Neuronal stem cell (in vitro differentiated cells): ENCODE measurements around the gene OLFML2A.

Experiments used
- DNase-seq: peaks from one replicate; pipeline ENCODE4 v3.0.0-alpha.2; 2013; ENCODE audit warnings: low spot score
- H2AFZ ChIP-seq: one replicate; pipeline ENCODE4 v1.6.1; 2013; ENCODE audit warnings: mild to moderate bottlenecking, low read length, inconsistent platforms
- H2AK5ac ChIP-seq: 2 replicates; pipeline ENCODE4 v1.6.1; 2013; ENCODE audit warnings: low read depth, mild to moderate bottlenecking, inconsistent platforms, low read length, moderate library complexity, mixed read lengths
- H2BK120ac ChIP-seq: 2 replicates; pipeline ENCODE4 v1.6.1; 2013; ENCODE audit warnings: low read depth, mild to moderate bottlenecking, inconsistent platforms, low read length, moderate library complexity, mixed read lengths
- H2BK12ac ChIP-seq: one replicate; pipeline ENCODE4 v1.6.1; 2013; ENCODE audit warnings: low read length, inconsistent platforms
- H2BK15ac ChIP-seq: 2 replicates; pipeline ENCODE4 v1.6.1; 2013; ENCODE audit warnings: mild to moderate bottlenecking, low read length, inconsistent platforms, mixed read lengths
- H2BK5ac ChIP-seq: one replicate; pipeline ENCODE4 v1.6.1; 2013; ENCODE audit warnings: inconsistent platforms, mild to moderate bottlenecking, low read length, moderate library complexity
- H3K14ac ChIP-seq: one replicate; pipeline ENCODE4 v1.6.1; 2013; ENCODE audit warnings: low read length, inconsistent platforms
- H3K18ac ChIP-seq: 2 replicates; pipeline ENCODE4 v1.6.1; 2013; ENCODE audit warnings: low read length, inconsistent platforms
- H3K23ac ChIP-seq: 2 replicates; pipeline ENCODE4 v1.6.1; 2013; ENCODE audit warnings: low read depth, mild to moderate bottlenecking, mixed read lengths, low read length, inconsistent platforms; ENCODE audit not compliant: poor library complexity
- H3K27ac ChIP-seq: replicated peaks from 3 replicates; pipeline ENCODE4 v1.5.1; 2013; ENCODE audit warnings: low read length, inconsistent platforms
- H3K27me3 ChIP-seq, 3 experiments: 2 replicates each; pipeline ENCODE4 v1.6.1; 2013; ENCODE audit warnings: low read length in 3 of 3, mild to moderate bottlenecking in 2 of 3, inconsistent platforms in 1 of 3, low read depth in 1 of 3, mixed read lengths in 1 of 3, moderate library complexity in 1 of 3; ENCODE audit not compliant: control insufficient read depth in 3 of 3, insufficient read depth in 3 of 3
- H3K36me3 ChIP-seq, 2 donors: replicated peaks in 1 of 2; 2 replicates each; pipeline ENCODE4 v1.6.1; 2013; ENCODE audit warnings: low read length in 2 of 2; ENCODE audit not compliant: control insufficient read depth in 2 of 2, insufficient read depth in 2 of 2
- H3K4ac ChIP-seq: 2 replicates; pipeline ENCODE4 v1.6.1; 2013; ENCODE audit warnings: inconsistent platforms, mild to moderate bottlenecking, low read length, moderate library complexity
- H3K4me1 ChIP-seq, 2 donors: 1 replicate in 1 of 2; 2 replicates in 1 of 2; pipeline ENCODE4 v1.6.1; 2013; ENCODE audit warnings: low read length in 2 of 2, low read depth in 1 of 2; ENCODE audit not compliant: control insufficient read depth in 2 of 2, insufficient read depth in 1 of 2
- H3K4me2 ChIP-seq: one replicate; pipeline ENCODE4 v1.6.1; 2013; ENCODE audit warnings: mild to moderate bottlenecking, low read length, inconsistent platforms; ENCODE audit not compliant: insufficient read depth, poor library complexity, severe bottlenecking
- H3K4me3 ChIP-seq, 2 donors: 2 replicates each; pipeline ENCODE4 v1.5.1; 2013; ENCODE audit warnings: low read length in 2 of 2, mild to moderate bottlenecking in 2 of 2, inconsistent platforms in 1 of 2, moderate library complexity in 1 of 2
- H3K79me1 ChIP-seq: one replicate; pipeline ENCODE4 v1.6.1; 2013; ENCODE audit warnings: low read depth, mild to moderate bottlenecking, inconsistent platforms, low read length, moderate library complexity
- H3K9ac ChIP-seq: one replicate; pipeline ENCODE4 v1.6.1; 2013; ENCODE audit warnings: mild to moderate bottlenecking, low read depth, low read length, inconsistent platforms; ENCODE audit not compliant: poor library complexity
- H3K9me3 ChIP-seq, 2 donors: replicated peaks in 1 of 2; 2 replicates each; pipeline versions ENCODE3 to v1.6.1; 2013; ENCODE audit warnings: low read length in 2 of 2, mild to moderate bottlenecking in 2 of 2, inconsistent platforms in 1 of 2, low read depth in 1 of 2, mixed read lengths in 1 of 2, moderate library complexity in 1 of 2; ENCODE audit not compliant: control insufficient read depth in 2 of 2, insufficient read depth in 1 of 2
- H4K8ac ChIP-seq: one replicate; pipeline ENCODE4 v1.6.1; 2013; ENCODE audit warnings: low read depth, mild to moderate bottlenecking, inconsistent platforms, low read length, moderate library complexity
- H4K91ac ChIP-seq: one replicate; pipeline ENCODE4 v1.6.1; 2013; ENCODE audit warnings: low read length, low read depth, mild to moderate bottlenecking, inconsistent platforms; ENCODE audit not compliant: poor library complexity
- WGBS, 2 donors: extraction: QIAGEN DNeasy Blood & Tissue Kit; methylation state at CpG; one replicate each; pipeline ENCODE4 v1.1.7; 2013; ENCODE audit warnings: missing lambda C conversion rate in 2 of 2, mixed read lengths in 1 of 2; ENCODE audit not compliant: insufficient read length in 2 of 2, insufficient replicate concordance in 1 of 2; ENCODE audit errors: extremely low coverage in 2 of 2; 5-methylcytosine and 5-hydroxymethylcytosine counted together

OLFML2A gene

DNA sequence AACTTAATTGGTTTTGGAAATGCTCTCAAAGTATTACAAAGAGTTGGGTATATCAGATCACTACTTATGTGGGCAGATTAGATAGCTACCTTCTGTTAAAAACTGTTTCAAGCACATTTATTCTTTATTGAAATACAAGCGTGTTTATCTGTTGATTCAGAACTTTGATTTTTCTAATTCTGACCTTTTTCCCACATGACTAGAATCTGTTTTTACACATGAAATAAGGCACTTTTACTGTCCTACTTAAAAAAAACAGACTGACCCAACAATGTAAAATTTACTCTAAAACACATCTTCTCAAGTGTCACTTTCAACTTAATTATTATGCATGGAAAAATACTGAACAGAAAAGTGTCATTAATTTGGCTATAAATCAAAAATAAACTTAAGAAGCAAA, 10.6 kb upstream of the OLFML2A start:
- Histone ChIP-seq H3K9ac (no peak overlapping the region), H3K27me3 (no peaks in the 10 kb centered on the region), H4K91ac (no peak overlapping the region), H2AFZ (no peak overlapping the region), H3K79me1 (no peaks in the 10 kb centered on the region), H3K4ac (no peak overlapping the region), H2AK5ac (no peak overlapping the region), H3K4me3 (no peak overlapping the region), H3K18ac (no peak overlapping the region), H3K27ac (no peak overlapping the region), H3K23ac (no peak overlapping the region), H3K14ac (no peak overlapping the region), H4K8ac (no peak overlapping the region), H2BK12ac (no peak overlapping the region), H2BK120ac (no peak overlapping the region), H3K9me3 (no peaks in the 10 kb centered on the region), H3K36me3 (no peaks in the 10 kb centered on the region), H2BK5ac (no peak overlapping the region), H3K4me1 (peaks cover 5 to 42% of the 10 kb centered on the region in 2 donors), H3K4me2 (no peak overlapping the region), H2BK15ac (no peak overlapping the region)
- DNase-seq = no peak
- WGBS, 2 donors = no CpG with 5 or more reads among the region's 1 CpG

DNA sequence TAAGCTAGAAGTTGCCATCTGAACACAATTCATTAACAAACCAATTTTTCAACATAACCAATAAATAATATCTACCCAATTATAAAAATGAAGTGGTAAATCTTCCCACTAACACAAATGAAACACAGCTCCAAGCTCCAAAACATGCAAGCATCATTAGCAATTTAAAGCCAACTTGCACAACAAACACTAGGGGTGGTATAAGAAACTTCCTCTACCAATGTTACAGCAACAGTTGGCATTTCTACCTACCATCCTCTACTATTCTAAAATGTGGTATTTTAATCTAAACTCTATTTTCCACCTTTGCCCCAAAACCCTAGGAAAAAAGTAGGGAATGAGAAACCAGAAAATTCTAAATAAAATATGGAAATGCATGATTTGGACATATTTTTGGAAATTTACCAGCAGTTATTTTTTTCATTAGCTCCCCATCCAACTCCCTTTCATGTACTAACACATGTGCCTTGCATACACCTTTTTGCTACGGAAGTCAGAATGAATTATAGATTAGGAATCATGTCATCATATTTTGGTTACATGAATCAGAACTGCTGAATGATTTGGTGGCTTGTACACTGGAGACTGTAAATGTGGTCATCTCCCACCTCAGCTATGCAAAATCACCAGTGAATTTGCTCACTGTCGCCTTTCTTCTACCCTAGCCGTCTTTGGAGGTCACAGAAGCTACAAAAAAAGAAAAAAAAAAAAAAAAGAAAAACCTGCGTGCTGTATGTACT, 9.9 kb upstream of the OLFML2A start:
- Histone ChIP-seq H2AFZ (no peak overlapping the region), H2BK12ac (no peak overlapping the region), H3K27me3 (no peaks in the 10 kb centered on the region), H2BK120ac (no peak overlapping the region), H3K18ac (no peak overlapping the region), H4K91ac (no peak overlapping the region), H3K36me3 (no peaks in the 10 kb centered on the region), H3K4me1 (peaks cover 4 to 42% of the 10 kb centered on the region in 2 donors), H3K79me1 (no peaks in the 10 kb centered on the region), H2BK5ac (no peak overlapping the region), H3K4me2 (no peak overlapping the region), H3K9me3 (no peaks in the 10 kb centered on the region), H3K27ac (no peak overlapping the region), H2BK15ac (no peak overlapping the region), H4K8ac (no peak overlapping the region), H3K23ac (no peak overlapping the region), H3K4ac (no peak overlapping the region), H3K14ac (no peak overlapping the region), H3K4me3 (no peak overlapping the region), H3K9ac (no peak overlapping the region), H2AK5ac (no peak overlapping the region)
- no peak for DNase-seq
- WGBS, 2 donors = no CpG with 5 or more reads among the region's 4 CpGs

DNA sequence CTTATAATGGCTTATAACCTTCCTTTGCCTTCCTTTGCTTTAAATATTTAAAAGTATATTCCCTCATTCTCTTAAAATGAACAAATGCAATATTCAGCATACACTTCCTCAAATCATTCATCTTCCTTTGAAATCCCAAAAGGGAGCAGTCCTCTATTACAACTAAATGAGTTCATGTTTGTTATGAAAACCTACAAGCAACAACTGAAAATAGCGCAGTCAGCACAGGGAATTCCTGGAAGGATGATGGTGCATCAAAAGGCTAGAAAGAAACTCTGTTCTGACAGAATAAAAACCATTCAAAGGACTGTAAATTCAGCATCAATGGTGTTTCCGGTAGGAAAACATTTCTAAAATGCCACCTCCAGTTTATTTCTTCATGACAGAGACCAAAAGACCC, 9.1 kb upstream of the OLFML2A start:
- Histone ChIP-seq H3K9me3 (no peaks in the 10 kb centered on the region), H2AFZ (no peak overlapping the region), H3K36me3 (no peaks in the 10 kb centered on the region), H4K8ac (no peak overlapping the region), H3K4me3 (no peak overlapping the region), H3K23ac (no peak overlapping the region), H2BK120ac (no peak overlapping the region), H3K4me1 (peaks cover 5 to 42% of the 10 kb centered on the region in 2 donors), H3K4me2 (no peak overlapping the region), H3K4ac (no peak overlapping the region), H3K27me3 (peaks cover 0 to 5% (median 0%) of the 10 kb centered on the region in 3 experiments), H2AK5ac (no peak overlapping the region), H2BK5ac (no peak overlapping the region), H3K9ac (no peak overlapping the region), H3K18ac (no peak overlapping the region), H3K79me1 (no peaks in the 10 kb centered on the region), H2BK12ac (no peak overlapping the region), H3K27ac (no peak overlapping the region), H4K91ac (no peak overlapping the region), H2BK15ac (no peak overlapping the region), H3K14ac (no peak overlapping the region)
- no peak for DNase-seq
- WGBS, 2 donors = no CpG with 5 or more reads among the region's 2 CpGs

DNA sequence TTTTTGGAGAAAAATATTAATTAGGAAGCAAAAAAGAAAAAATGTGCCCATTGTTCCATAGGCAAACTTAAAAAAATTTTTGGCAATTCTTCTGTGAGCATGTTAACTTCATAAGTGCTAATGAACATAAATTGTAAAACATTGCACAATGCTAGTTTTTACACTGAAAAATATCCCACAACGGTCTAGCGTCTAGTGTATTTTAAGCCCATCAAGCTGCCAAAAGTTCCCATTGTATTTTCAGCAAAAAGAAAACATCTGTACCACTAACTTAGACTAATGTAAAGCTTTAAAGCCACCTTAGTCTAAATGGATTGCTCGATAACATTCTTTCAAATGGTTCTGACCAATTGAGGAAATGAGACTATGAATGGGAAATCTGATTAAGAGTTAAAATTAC, 8.6 kb upstream of the OLFML2A start:
- Histone ChIP-seq H3K18ac (no peak overlapping the region), H2BK120ac (no peak overlapping the region), H3K79me1 (no peaks in the 10 kb centered on the region), H4K91ac (no peak overlapping the region), H2BK15ac (no peak overlapping the region), H2BK12ac (no peak overlapping the region), H2BK5ac (no peak overlapping the region), H3K4ac (no peak overlapping the region), H3K9me3 (no peaks in the 10 kb centered on the region), H2AFZ (no peak overlapping the region), H3K23ac (no peak overlapping the region), H3K9ac (no peak overlapping the region), H3K4me2 (no peak overlapping the region), H3K4me1 (peaks cover 5 to 42% of the 10 kb centered on the region in 2 donors), H3K14ac (no peak overlapping the region), H3K27me3 (peaks cover 0 to 6% (median 0%) of the 10 kb centered on the region in 3 experiments), H3K36me3 (no peaks in the 10 kb centered on the region), H2AK5ac (no peak overlapping the region), H3K4me3 (no peak overlapping the region), H3K27ac (no peak overlapping the region), H4K8ac (no peak overlapping the region)
- WGBS, 2 donors = no CpG with 5 or more reads among the region's 3 CpGs
- no peak for DNase-seq
